Neural crest cell (in vitro differentiated cells): ENCODE measurements around the gene UBASH3B. TPM values are rescaled to one million over a fixed set of nuclear protein-coding genes. Genes with fewer than 3 reads are reported as not detected.

Experiments used
- DNase-seq: peaks from one replicate; pipeline ENCODE4 v3.0.0; 2021; ENCODE audit warnings: low read depth, mixed read lengths, low spot score
- H3K27ac Mint-ChIP-seq: one replicate; pipeline ENCODE4 v1.8.0; 2021; ENCODE audit warnings: mild to moderate bottlenecking, mixed read lengths; ENCODE audit not compliant: unreplicated experiment
- H3K27me3 Mint-ChIP-seq: 2 replicates; pipeline ENCODE4 v1.8.0; 2021; ENCODE audit warnings: low read depth, mild to moderate bottlenecking, mixed read lengths
- H3K36me3 Mint-ChIP-seq: 2 replicates; pipeline ENCODE4 v1.8.0; 2021; ENCODE audit warnings: low read depth, mild to moderate bottlenecking, mixed read lengths
- H3K4me1 Mint-ChIP-seq: 2 replicates; pipeline ENCODE4 v1.8.0; 2021; ENCODE audit warnings: mixed read lengths
- H3K4me3 Mint-ChIP-seq: one replicate; pipeline ENCODE4 v1.8.0; 2021; ENCODE audit warnings: mild to moderate bottlenecking, mixed read lengths
- H3K9me3 Mint-ChIP-seq: 2 replicates; pipeline ENCODE4 v1.8.0; 2021; ENCODE audit warnings: mixed read lengths
- CTCF ChIP-seq: fragments of 200-600 bp; sonication (generic); conservative IDR thresholded peaks from 2 replicates; pipeline ENCODE4 v1.5.0; 2021; ENCODE audit warnings: antibody characterized with exemption, mild to moderate bottlenecking
- total RNA-seq: library from RNA; stranded (reverse); gene quantifications from 2 replicates; pipeline ENCODE4 v1.2.1, GENCODE V29; 2021

Gene UBASH3B
- total RNA-seq, 1 donor from 2014 or later = 6.8 TPM

- no peak for DNase-seq
- no peaks in the 10 kb centered on the region for H3K9me3 Mint-ChIP-seq
- peak overlapping the region; percentile 5 for H3K27ac Mint-ChIP-seq
- no peak overlapping the region for H3K4me3 Mint-ChIP-seq
- H3K27me3 Mint-ChIP-seq = no peaks in the 10 kb centered on the region
- H3K4me1 Mint-ChIP-seq = peaks cover 41% of the 10 kb centered on the region
- no peaks in the 10 kb centered on the region for H3K36me3 Mint-ChIP-seq
- no peak for TF ChIP-seq CTCF
Measured at GRCh38 chr11:122807731-122808477, 152.4 kb downstream of the UBASH3B start.

- no peaks in the 10 kb centered on the region for H3K36me3 Mint-ChIP-seq
- no peak overlapping the region for H3K4me3 Mint-ChIP-seq
- no peaks in the 10 kb centered on the region for H3K9me3 Mint-ChIP-seq
- H3K4me1 Mint-ChIP-seq = peaks cover 43% of the 10 kb centered on the region
- no peak for DNase-seq
- H3K27ac Mint-ChIP-seq = peak overlapping the region; percentile 5
- no peak for TF ChIP-seq CTCF
- H3K27me3 Mint-ChIP-seq = no peaks in the 10 kb centered on the region
Measured at GRCh38 chr11:122808478-122808869, 153.0 kb downstream of the UBASH3B start.

GRCh38 chr11:122809866-122810265 lies 154.3 kb downstream of the UBASH3B start:
- Mint-ChIP-seq H3K4me1 (peaks cover 40% of the 10 kb centered on the region), H3K4me3 (no peak overlapping the region), H3K27me3 (no peaks in the 10 kb centered on the region), H3K36me3 (no peaks in the 10 kb centered on the region), H3K27ac (no peak overlapping the region), H3K9me3 (no peaks in the 10 kb centered on the region)
- DNase-seq = no peak
- no peak for TF ChIP-seq CTCF

- no peak overlapping the region for H3K27ac Mint-ChIP-seq
Measured at GRCh38 chr11:122811721-122812120, 156.2 kb downstream of the UBASH3B start.

GRCh38 chr11:122812638-122813037 lies 157.1 kb downstream of the UBASH3B start:
- H3K4me1 Mint-ChIP-seq = peaks cover 30% of the 10 kb centered on the region
- no peak for TF ChIP-seq CTCF
- no peak overlapping the region for H3K27ac Mint-ChIP-seq
- H3K4me3 Mint-ChIP-seq = no peak overlapping the region
- no peaks in the 10 kb centered on the region for H3K36me3 Mint-ChIP-seq
- no peak for DNase-seq
- no peaks in the 10 kb centered on the region for H3K9me3 Mint-ChIP-seq
- H3K27me3 Mint-ChIP-seq = no peaks in the 10 kb centered on the region

More at GRCh38 chr11:122811721-122812120, 156.2 kb downstream of the UBASH3B start:
- peaks cover 30% of the 10 kb centered on the region for H3K4me1 Mint-ChIP-seq
- no peak for DNase-seq
- TF ChIP-seq CTCF = no peak
- H3K9me3 Mint-ChIP-seq = no peaks in the 10 kb centered on the region
- no peaks in the 10 kb centered on the region for H3K36me3 Mint-ChIP-seq
- no peaks in the 10 kb centered on the region for H3K27me3 Mint-ChIP-seq
- H3K4me3 Mint-ChIP-seq = no peak overlapping the region
